GM19043 (cell line): Measurements from ENCODE around the gene HIF1A.
"Not testable (repeated sequence)": the region's sequence is repeated elsewhere in the genome, so short reads cannot be mapped to it uniquely, and the experiment has no call there.

Experiments
- ATAC-seq: cut with Tn5 transposase; IDR thresholded peaks from one replicate; pipeline ENCODE4 v1.9.1; 2021; ENCODE audit warnings: low read depth; ENCODE audit not compliant: unreplicated experiment

HIF1A gene

GRCh38 chr14:61706096-61706690 lies 10.9 kb downstream of the HIF1A start:
- ATAC-seq, result no peak

- not testable (repeated sequence) for ATAC-seq
Measured at GRCh38 chr14:61707774-61708173, 12.5 kb downstream of the HIF1A start.

GRCh38 chr14:61708693-61709092 lies 13.4 kb downstream of the HIF1A start:
- not testable (repeated sequence) for ATAC-seq

- no peak for ATAC-seq
Measured at GRCh38 chr14:61710853-61711817, 15.8 kb downstream of the HIF1A start.

GRCh38 chr14:61712137-61712536 lies 16.8 kb downstream of the HIF1A start:
- no peak for ATAC-seq

GRCh38 chr14:61713724-61714437 lies 18.6 kb downstream of the HIF1A start:
- no peak for ATAC-seq

GRCh38 chr14:61716956-61717355 lies 21.6 kb downstream of the HIF1A start:
- no peak for ATAC-seq

GRCh38 chr14:61718039-61718438 lies 22.7 kb downstream of the HIF1A start:
- no peak for ATAC-seq

- no peak for ATAC-seq
Measured at GRCh38 chr14:61719344-61720293, 24.3 kb downstream of the HIF1A start.

- ATAC-seq, result no peak
Measured at GRCh38 chr14:61720294-61720661, 25.0 kb downstream of the HIF1A start.

- no peak for ATAC-seq
Measured at GRCh38 chr14:61720741-61721140, 25.4 kb downstream of the HIF1A start.

GRCh38 chr14:61724133-61724532 lies 28.8 kb downstream of the HIF1A start:
- no peak for ATAC-seq

GRCh38 chr14:61726778-61727658 lies 31.7 kb downstream of the HIF1A start:
- no peak for ATAC-seq

GRCh38 chr14:61730756-61731373 lies 35.6 kb downstream of the HIF1A start:
- ATAC-seq, result no peak

GRCh38 chr14:61733972-61734371 lies 38.7 kb downstream of the HIF1A start:
- ATAC-seq, result no peak

GRCh38 chr14:61736751-61737150 lies 41.4 kb downstream of the HIF1A start:
- no peak for ATAC-seq

- no peak for ATAC-seq
Measured at GRCh38 chr14:61737915-61738314, 42.6 kb downstream of the HIF1A start.

- no peak for ATAC-seq
Measured at GRCh38 chr14:61739133-61739532, 43.8 kb downstream of the HIF1A start.

GRCh38 chr14:61742371-61742770 lies 47.1 kb downstream of the HIF1A start:
- ATAC-seq, result no peak
